IPS DF 6.9 (cell line): ENCODE results near the gene USE1.

ENCODE experiments used
- DNase-seq: peaks from one replicate; pipeline ENCODE4 v3.0.0-alpha.2; 2013; ENCODE audit warnings: low read depth, low spot score
- H3K27ac ChIP-seq: one replicate; pipeline ENCODE4 v1.5.1; 2013; ENCODE audit warnings: low read length, control low read depth
- H3K27me3 ChIP-seq: 2 replicates; pipeline ENCODE4 v1.6.1; 2013; ENCODE audit warnings: mild to moderate bottlenecking, low read length; ENCODE audit not compliant: control insufficient read depth, insufficient read depth
- H3K36me3 ChIP-seq: 2 replicates; pipeline ENCODE4 v1.6.1; 2013; ENCODE audit warnings: low read length; ENCODE audit not compliant: control insufficient read depth, insufficient read depth
- H3K4me1 ChIP-seq: 2 replicates; pipeline ENCODE4 v1.6.1; 2013; ENCODE audit warnings: low read length; ENCODE audit not compliant: control insufficient read depth, insufficient read depth
- H3K4me3 ChIP-seq: 2 replicates; pipeline ENCODE4 v1.5.1; 2013; ENCODE audit warnings: mild to moderate bottlenecking, low read length
- H3K9me3 ChIP-seq: 2 replicates; pipeline ENCODE4 v1.6.1; 2013; ENCODE audit warnings: low read length, inconsistent platforms; ENCODE audit not compliant: control insufficient read depth, insufficient read depth
- WGBS: extraction: QIAGEN DNeasy Blood & Tissue Kit; methylation state at CpG from one replicate; pipeline ENCODE4 v1.1.7; 2013; ENCODE audit warnings: mixed read lengths, missing lambda C conversion rate; ENCODE audit not compliant: insufficient read length, insufficient coverage; 5-methylcytosine and 5-hydroxymethylcytosine counted together

USE1 gene, protein sequence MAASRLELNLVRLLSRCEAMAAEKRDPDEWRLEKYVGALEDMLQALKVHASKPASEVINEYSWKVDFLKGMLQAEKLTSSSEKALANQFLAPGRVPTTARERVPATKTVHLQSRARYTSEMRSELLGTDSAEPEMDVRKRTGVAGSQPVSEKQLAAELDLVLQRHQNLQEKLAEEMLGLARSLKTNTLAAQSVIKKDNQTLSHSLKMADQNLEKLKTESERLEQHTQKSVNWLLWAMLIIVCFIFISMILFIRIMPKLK

GRCh38 chr19:17215127-17215971 is at the start of gene USE1:
Gene USE1, plus strand, starts transcription at chr19:17215357. Its CDS starts 49 bp downstream, at chr19:17215406.
- no CpG with 5 or more reads among the region's 56 CpGs for WGBS

DNA sequence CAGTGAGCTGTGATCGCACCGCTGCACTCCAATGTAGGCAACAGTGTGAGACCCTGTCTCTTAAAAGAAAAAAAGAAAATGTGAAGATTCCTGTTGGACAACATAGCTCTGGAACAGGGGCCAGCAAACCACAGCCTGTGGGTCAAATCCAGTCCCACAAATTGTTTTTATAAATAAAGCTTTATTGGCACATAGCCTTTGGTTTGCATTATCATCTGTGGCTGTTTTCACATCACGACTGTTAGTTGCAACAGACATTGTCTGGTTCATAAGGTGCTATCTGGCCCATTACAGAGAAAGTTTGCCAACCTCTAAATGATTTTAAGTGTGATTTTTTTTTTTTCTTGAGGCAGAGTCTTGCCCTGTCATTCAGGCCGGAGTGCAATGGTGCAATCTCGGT is 49.4 kb upstream of the USE1 start:
- Histone ChIP-seq H3K36me3 (peaks cover 23% of the 10 kb centered on the region), H3K9me3 (no peaks in the 10 kb centered on the region), H3K27ac (no peak overlapping the region), H3K4me1 (no peaks in the 10 kb centered on the region), H3K27me3 (no peaks in the 10 kb centered on the region), H3K4me3 (no peak overlapping the region)
- WGBS, result no CpG with 5 or more reads among the region's 5 CpGs
- no peak for DNase-seq

More at GRCh38 chr19:17215127-17215971, at the start of gene USE1:
- peak; percentile 76 for DNase-seq
- peaks cover 7% of the 10 kb centered on the region; the same call in 1 of the 2 replicates for H3K36me3 ChIP-seq
- no peaks in the 10 kb centered on the region for H3K27me3 ChIP-seq
- H3K27ac ChIP-seq, result no peak within 1 kb of the TSS
- H3K9me3 ChIP-seq, result no peaks in the 10 kb centered on the region
- H3K4me1 ChIP-seq, result no peaks in the 10 kb centered on the region; the same call in 1 of the 2 replicates
- H3K4me3 ChIP-seq, result peak within 1 kb of the TSS; percentile 78

- no peaks in the 10 kb centered on the region for H3K4me1 ChIP-seq
- H3K27ac ChIP-seq, result no peak overlapping the region
- H3K27me3 ChIP-seq, result no peaks in the 10 kb centered on the region
- no CpG with 5 or more reads among the region's 13 CpGs for WGBS
- peaks cover 23% of the 10 kb centered on the region for H3K36me3 ChIP-seq
- H3K4me3 ChIP-seq, result no peak overlapping the region
- no peaks in the 10 kb centered on the region for H3K9me3 ChIP-seq
- no peak for DNase-seq
Observed at GRCh38 chr19:17170538-17171297, 44.4 kb upstream of the USE1 start.

DNA sequence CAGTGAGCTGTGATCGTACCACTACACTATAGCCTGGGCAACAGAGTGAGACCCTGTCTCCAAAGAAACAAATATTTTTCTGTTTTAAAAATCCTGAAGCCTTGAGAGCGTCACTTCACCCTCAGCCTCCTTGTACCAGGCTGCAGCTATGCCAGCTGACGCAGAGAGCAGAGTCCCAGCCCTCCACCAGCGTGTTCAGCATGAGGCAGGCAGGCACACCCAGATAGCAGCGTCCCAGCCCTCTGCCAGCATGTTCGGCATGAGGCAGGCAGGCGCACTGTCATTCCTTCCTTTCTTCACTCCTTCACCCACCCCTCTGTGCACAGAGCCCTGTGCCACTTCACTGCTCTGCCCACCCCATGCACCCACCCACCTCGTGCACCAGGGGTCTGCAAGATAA is 43.3 kb upstream of the USE1 start:
- H3K4me1 ChIP-seq, result no peaks in the 10 kb centered on the region
- no peak for DNase-seq
- peaks cover 22% of the 10 kb centered on the region for H3K36me3 ChIP-seq
- H3K4me3 ChIP-seq, result no peak overlapping the region
- no peaks in the 10 kb centered on the region for H3K27me3 ChIP-seq
- no peak overlapping the region for H3K27ac ChIP-seq
- no CpG with 5 or more reads among the region's 8 CpGs for WGBS
- no peaks in the 10 kb centered on the region for H3K9me3 ChIP-seq

DNA sequence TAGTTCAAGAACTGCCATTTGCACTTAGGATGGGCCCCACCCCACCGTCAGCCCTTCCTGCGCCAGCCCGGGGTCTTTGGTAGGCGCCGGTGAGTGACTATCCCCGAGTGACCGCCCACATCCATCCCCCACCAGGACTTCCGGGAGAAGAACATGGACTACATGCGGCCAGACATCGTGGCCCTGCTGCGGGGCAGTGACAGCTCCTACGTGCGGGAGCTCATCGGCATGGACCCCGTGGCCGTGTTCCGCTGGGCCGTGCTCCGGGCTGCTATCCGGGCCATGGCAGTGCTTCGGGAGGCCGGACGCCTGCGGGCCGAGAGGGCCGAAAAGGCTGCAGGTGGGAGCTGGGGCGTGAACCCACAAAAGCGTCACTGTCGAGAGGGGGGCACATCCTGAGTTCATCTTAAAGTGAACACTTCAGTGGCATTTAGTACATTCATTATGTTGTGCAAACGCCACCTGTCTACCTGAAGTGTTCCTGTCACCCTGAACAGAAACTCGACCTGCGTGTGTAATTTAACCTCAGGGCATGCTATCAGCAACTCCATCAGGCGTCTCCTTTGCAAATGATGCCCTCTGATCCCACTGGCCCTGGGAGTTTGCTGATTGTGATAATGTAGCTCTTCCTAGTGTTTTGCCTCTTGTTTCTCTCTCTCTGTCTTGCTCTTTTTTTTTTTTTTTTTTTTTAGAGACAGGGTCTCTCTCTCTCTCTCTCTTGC is 42.4 kb upstream of the USE1 start:
- Histone ChIP-seq H3K36me3 (peaks cover 22% of the 10 kb centered on the region), H3K4me1 (no peaks in the 10 kb centered on the region), H3K27me3 (no peaks in the 10 kb centered on the region), H3K9me3 (no peaks in the 10 kb centered on the region), H3K27ac (no peak overlapping the region), H3K4me3 (no peak overlapping the region)
- WGBS, result no CpG with 5 or more reads among the region's 33 CpGs
- no peak for DNase-seq

DNA sequence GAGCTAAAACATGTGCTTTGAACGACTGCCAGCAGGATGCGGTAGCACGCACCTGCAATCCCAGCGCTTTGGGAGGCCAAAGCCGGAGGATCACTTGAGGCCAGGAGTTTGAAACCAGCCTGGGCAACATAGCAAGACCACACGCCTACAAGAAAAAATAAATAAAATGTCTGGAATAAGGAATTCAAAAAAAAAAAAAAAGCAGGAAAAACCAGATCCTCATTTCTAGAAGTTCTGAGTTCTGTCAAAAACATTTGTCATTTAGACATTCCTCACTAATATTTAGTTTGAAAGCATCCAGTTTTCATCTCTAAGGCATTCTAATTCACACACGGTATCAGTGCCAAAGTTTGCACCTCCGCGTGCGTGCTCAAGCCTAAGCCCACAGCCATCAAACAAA is 36.9 kb upstream of the USE1 start:
- Histone ChIP-seq H3K4me3 (no peak overlapping the region), H3K27me3 (no peaks in the 10 kb centered on the region), H3K4me1 (0 out of 2 replicates have a peak, but pooled peaks cover 2% of the 10 kb centered on the region), H3K27ac (no peak overlapping the region), H3K9me3 (no peaks in the 10 kb centered on the region), H3K36me3 (no peaks in the 10 kb centered on the region)
- DNase-seq, result no peak
- no CpG with 5 or more reads among the region's 10 CpGs for WGBS

DNA sequence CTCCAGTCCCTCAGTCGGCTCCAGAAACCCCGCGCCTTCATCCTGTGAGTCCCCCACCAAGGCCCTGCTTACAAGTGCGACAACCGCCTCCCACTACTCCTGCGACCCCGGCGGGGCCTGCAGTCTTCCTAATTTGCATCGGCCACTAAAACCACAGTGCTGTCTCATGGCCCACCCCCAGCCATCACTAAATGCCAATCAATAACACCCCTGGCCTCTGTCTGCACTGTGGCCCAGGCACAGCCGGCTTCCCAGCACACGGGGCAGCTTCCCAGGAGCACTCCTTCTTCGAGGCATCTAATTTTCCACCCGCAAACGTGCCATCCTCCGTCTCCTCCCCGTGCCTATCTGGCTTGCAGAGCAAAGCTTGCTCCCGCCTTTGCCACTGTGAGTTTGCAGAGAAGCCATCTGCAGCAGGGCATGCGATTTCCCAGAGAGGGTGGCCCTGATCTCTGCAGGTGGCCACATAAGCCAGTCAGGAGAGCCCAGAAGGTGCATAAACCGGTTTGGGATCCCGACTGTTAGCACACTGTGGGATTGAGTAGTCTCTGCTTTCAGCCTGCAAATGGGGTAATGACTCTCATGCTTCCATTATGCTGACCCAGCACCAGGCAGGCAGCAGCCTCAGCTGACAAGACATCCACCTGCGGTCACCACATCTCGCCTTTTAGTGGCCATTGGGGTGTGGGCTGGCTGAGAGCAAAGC is 34.0 kb upstream of the USE1 start:
- H3K36me3 ChIP-seq, result no peaks in the 10 kb centered on the region; the same call in 1 of the 2 replicates
- DNase-seq, result no peak
- no peaks in the 10 kb centered on the region for H3K9me3 ChIP-seq
- no peak overlapping the region for H3K27ac ChIP-seq
- H3K4me3 ChIP-seq, result no peak overlapping the region
- H3K4me1 ChIP-seq, result 0 out of 2 replicates have a peak, but pooled peaks cover 2% of the 10 kb centered on the region
- H3K27me3 ChIP-seq, result no peaks in the 10 kb centered on the region
- no CpG with 5 or more reads among the region's 22 CpGs for WGBS

GRCh38 chr19:17183271-17183761 is 31.8 kb upstream of the USE1 start:
- no peaks in the 10 kb centered on the region for H3K9me3 ChIP-seq
- no CpG with 5 or more reads among the region's 14 CpGs for WGBS

DNA sequence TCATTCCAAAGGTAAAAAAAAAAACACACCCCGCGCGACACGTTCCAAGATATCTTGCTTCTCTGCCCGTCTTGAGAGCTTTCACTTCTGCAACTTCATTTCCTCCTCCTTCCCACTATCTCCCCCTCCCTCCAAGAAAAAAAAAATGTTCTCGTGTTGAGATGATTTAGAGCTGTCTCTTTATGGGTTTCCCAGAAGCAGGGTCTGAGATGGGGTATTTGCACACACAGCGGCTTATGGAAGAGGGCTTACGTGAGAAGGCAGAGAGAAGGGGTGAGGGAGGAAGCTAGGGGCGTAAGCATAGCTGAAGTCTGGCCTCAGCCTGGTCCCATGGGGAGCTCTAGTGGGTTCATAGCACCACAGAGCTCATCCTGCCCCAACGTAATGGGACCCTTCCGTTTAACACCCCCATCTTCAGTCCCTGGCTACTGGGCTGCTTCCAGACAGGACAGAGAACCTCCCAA is 31.3 kb upstream of the USE1 start:
- Histone ChIP-seq H3K27ac (no peak overlapping the region), H3K27me3 (no peaks in the 10 kb centered on the region), H3K4me3 (no peak overlapping the region), H3K36me3 (peaks cover 7% of the 10 kb centered on the region), H3K9me3 (no peaks in the 10 kb centered on the region), H3K4me1 (0 out of 2 replicates have a peak, but pooled peaks cover 2% of the 10 kb centered on the region)
- DNase-seq, result no peak
- WGBS, result no CpG with 5 or more reads among the region's 11 CpGs

More at GRCh38 chr19:17183271-17183761, 31.8 kb upstream of the USE1 start:
- Histone ChIP-seq H3K4me1 (0 out of 2 replicates have a peak, but pooled peaks cover 2% of the 10 kb centered on the region), H3K27me3 (no peaks in the 10 kb centered on the region), H3K4me3 (no peak overlapping the region), H3K36me3 (peaks cover 7% of the 10 kb centered on the region), H3K27ac (no peak overlapping the region)
- DNase-seq, result no peak
